Vagina (tissue), 2 donors: ENCODE results near the gene PKM. TPM values are rescaled to one million over a fixed set of nuclear protein-coding genes. Genes with fewer than 3 reads are reported as not detected.

ENCODE experiments used
- DNase-seq, 2 donors: peaks; one replicate each; pipeline ENCODE4 v3.0.0-alpha.2; 2017; ENCODE audit errors: extremely low spot score in 2 of 2
- H3K27ac ChIP-seq: fragments of 200-600 bp; sonication (generic); one replicate; pipeline ENCODE4 v1.5.1; 2019
- H3K27me3 ChIP-seq: fragments of 200-600 bp; sonication (generic); one replicate; pipeline ENCODE4 v1.5.1; 2019
- H3K36me3 ChIP-seq, 2 donors: fragments of 200-600 bp; sonication (generic); one replicate each; pipeline ENCODE4 v1.5.1; 2017 to 2019
- H3K4me1 ChIP-seq: fragments of 200-600 bp; sonication (generic); one replicate; pipeline ENCODE4 v1.5.1; 2019
- H3K4me3 ChIP-seq, 2 donors: fragments of 200-600 bp; sonication (generic); 1 replicate in 1 of 2; 2 replicates in 1 of 2; pipeline ENCODE4 v1.5.1; 2016 to 2019
- H3K9me3 ChIP-seq: fragments of 200-600 bp; sonication (generic); one replicate; pipeline ENCODE4 v1.5.1; 2019
- POLR2A ChIP-seq, 2 donors: fragments of 450-650 bp; IDR thresholded peaks; one replicate each; pipeline ENCODE4 v1.6.1; 2017; ENCODE audit warnings: antibody characterized with exemption in 2 of 2, mild to moderate bottlenecking in 2 of 2, moderate library complexity in 2 of 2
- POLR2AphosphoS5 ChIP-seq, 2 donors: sonication (generic); formaldehyde crosslinking; IDR thresholded peaks; one replicate each; pipeline ENCODE4 v1.9.0; 2017; ENCODE audit warnings: antibody characterized with exemption in 2 of 2, mild to moderate bottlenecking in 2 of 2, low read depth in 1 of 2; ENCODE audit not compliant: insufficient read depth in 1 of 2
- intact Hi-C: fragments of 100-400 bp; cut with DNase I; formaldehyde crosslinking; loops from one replicate; pipeline ENCODE4 v1.15.1; 2023
- total RNA-seq: library from RNA; depleted of rRNA; stranded (reverse); fragments of >200 nt; gene quantifications from one replicate; pipeline ENCODE4 v1.2.3, GENCODE V29; 2016
- TF ChIP-seq, protein P1 (sequence below), 3 experiments: fragments of 450-650 bp in 2 of 3; fragments of 200-600 bp in 1 of 3; sonication (generic) in 1 of 3; IDR thresholded peaks; one replicate each; pipeline ENCODE4 v1.5.1; 2017 to 2019; ENCODE audit warnings: antibody characterized with exemption in 3 of 3, mild to moderate bottlenecking in 2 of 3, moderate library complexity in 2 of 3

The PKM gene
- total RNA-seq, 1 donor from 2014 or later = 484 TPM

DNA sequence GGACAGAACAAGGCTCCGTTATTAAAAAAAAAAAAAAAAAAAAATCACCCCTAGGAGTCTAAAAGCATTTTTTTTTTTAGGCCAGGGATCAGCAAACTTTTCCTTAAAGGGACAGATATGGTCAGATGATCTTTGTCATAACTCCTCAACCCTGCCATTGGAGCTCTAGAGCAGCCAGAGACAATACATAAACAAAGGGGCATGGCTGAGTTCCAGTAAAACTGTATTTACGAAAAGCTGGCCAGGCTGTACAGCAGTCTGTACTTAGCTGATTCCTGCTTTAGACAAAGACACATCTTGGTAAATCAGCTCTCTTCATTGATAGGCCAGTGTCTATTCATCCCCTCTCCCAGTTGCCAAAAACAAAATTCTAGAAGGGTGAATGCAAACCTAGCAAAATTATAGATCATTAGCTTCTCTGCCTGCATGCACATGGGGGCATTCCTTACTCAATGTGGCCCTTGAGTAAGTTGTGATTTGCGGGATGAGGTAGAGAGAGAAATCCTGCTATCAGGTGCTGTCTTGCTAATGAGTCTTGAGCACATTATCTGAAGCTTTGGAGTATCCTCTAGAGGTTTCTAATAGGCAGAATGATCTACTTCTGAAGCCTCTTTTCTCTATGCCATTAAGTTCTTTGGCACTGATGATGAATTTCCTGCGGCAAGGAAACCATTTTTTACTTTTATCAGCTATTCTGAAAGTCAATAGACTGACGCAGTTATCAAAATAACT lies 77.6 kb downstream of the PKM start:
- TF ChIP-seq, protein P1, sequence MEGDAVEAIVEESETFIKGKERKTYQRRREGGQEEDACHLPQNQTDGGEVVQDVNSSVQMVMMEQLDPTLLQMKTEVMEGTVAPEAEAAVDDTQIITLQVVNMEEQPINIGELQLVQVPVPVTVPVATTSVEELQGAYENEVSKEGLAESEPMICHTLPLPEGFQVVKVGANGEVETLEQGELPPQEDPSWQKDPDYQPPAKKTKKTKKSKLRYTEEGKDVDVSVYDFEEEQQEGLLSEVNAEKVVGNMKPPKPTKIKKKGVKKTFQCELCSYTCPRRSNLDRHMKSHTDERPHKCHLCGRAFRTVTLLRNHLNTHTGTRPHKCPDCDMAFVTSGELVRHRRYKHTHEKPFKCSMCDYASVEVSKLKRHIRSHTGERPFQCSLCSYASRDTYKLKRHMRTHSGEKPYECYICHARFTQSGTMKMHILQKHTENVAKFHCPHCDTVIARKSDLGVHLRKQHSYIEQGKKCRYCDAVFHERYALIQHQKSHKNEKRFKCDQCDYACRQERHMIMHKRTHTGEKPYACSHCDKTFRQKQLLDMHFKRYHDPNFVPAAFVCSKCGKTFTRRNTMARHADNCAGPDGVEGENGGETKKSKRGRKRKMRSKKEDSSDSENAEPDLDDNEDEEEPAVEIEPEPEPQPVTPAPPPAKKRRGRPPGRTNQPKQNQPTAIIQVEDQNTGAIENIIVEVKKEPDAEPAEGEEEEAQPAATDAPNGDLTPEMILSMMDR (IDR thresholded peaks at IDR 0.05) = no peak
- TF ChIP-seq POLR2A (IDR thresholded peaks at IDR 0.05) = no peak
- TF ChIP-seq POLR2AphosphoS5 (IDR thresholded peaks at IDR 0.05; ENCODE audit: insufficient read depth in 1 of 2, low read depth in 1 of 2) = no peak
- DNase-seq = no peak
- intact Hi-C loops = no loop called here

More for the DNA sequence above, 77.6 kb downstream of the PKM start:
- H3K4me1 ChIP-seq = peaks cover 7% of the 10 kb centered on the region
- no peak overlapping the region for H3K27ac ChIP-seq
- H3K36me3 ChIP-seq = no peaks in the 10 kb centered on the region
- H3K4me3 ChIP-seq = no peak overlapping the region
- H3K27me3 ChIP-seq = no peaks in the 10 kb centered on the region
- H3K9me3 ChIP-seq = no peaks in the 10 kb centered on the region

Other genes starting within 250 kb of the PKM start
- 50.3 TPM for gene MYO9A, start 113.0 kb downstream of the PKM start, total RNA-seq
- 3.9 TPM for gene SENP8, start 112.8 kb downstream of the PKM start, total RNA-seq
- gene GRAMD2A, start 33.4 kb downstream of the PKM start, total RNA-seq = 7.4 TPM
- 62.6 TPM for gene PARP6, start 41.4 kb upstream of the PKM start, total RNA-seq
- gene CELF6, start 89.0 kb upstream of the PKM start, total RNA-seq = 7.1 TPM
- gene HEXA, start 144.8 kb upstream of the PKM start, total RNA-seq = 82.5 TPM
- gene TMEM202, start 167.1 kb upstream of the PKM start, total RNA-seq = not detected
- gene ARIH1, start 243.1 kb upstream of the PKM start, total RNA-seq = 54.8 TPM